HepG2 (cell line): ENCODE results near the gene TMEM132D.

Source experiments
- HCFC1 ChIP-seq: fragments of 150-350 bp; IDR thresholded peaks from 2 replicates; pipeline ENCODE4 v1.6.1; 2014; ENCODE audit warnings: low read depth, low read length
- KMT2A ChIP-seq: sonication (generic); formaldehyde crosslinking; IDR thresholded peaks from 2 replicates; pipeline ENCODE4 v1.4.0; 2020; ENCODE audit warnings: missing genetic modification reagents
- POLR2A ChIP-seq, 2 experiments: IDR thresholded peaks; 2 replicates each; pipeline ENCODE4 v1.6.1; 2011; ENCODE audit warnings: low read depth in 2 of 2, low read length in 2 of 2, mild to moderate bottlenecking in 1 of 2, moderate library complexity in 1 of 2; ENCODE audit not compliant: insufficient read depth in 1 of 2
- TF ChIP-seq, protein P1 (sequence below): sonication (generic); formaldehyde crosslinking; IDR thresholded peaks from 2 replicates; pipeline ENCODE4 v1.9.0; 2021; ENCODE audit warnings: missing genetic modification reagents, borderline replicate concordance

DNA sequence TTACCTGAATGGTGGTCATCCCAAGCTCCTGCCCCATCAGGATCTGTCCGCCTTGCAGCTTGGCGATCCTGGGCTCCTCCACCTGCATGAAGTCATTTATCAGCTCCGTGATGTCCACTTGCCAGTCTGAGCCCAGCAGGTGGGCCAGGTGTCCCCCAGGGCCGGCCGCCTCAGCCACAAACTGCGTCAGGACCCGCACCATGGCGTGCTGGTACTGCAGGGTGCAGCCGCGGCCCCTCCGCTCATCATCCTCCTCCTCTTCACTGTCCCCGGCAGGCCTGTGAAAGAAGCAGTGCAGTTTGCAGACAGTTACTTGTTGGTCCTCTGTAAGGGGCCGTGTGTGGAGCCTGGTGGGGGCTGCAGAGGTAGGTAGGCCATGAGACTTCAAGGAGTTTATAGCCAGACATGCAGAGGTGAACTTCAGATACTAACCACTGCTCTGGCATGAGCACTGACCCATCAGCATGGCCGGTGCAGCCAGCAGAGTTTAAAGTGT lies 822.0 kb downstream of the TMEM132D start:
- no peak for TF ChIP-seq KMT2A
- TF ChIP-seq HCFC1 = no peak
- TF ChIP-seq POLR2A (IDR thresholded peaks at IDR 0.05; ENCODE audit: insufficient read depth in 1 of 2, low read depth in 2 of 2, low read length in 2 of 2) = no peak
- TF ChIP-seq, protein P1, sequence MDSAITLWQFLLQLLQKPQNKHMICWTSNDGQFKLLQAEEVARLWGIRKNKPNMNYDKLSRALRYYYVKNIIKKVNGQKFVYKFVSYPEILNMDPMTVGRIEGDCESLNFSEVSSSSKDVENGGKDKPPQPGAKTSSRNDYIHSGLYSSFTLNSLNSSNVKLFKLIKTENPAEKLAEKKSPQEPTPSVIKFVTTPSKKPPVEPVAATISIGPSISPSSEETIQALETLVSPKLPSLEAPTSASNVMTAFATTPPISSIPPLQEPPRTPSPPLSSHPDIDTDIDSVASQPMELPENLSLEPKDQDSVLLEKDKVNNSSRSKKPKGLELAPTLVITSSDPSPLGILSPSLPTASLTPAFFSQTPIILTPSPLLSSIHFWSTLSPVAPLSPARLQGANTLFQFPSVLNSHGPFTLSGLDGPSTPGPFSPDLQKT (CRISPR knock-in tag) = no peak
